GM18498 (cell line): ENCODE results near the gene TMEM52B.
"Not testable (repeated sequence)": the region's sequence is repeated elsewhere in the genome, so short reads cannot be mapped to it uniquely, and the experiment has no call there.

Experiments
- ATAC-seq: cut with Tn5 transposase; IDR thresholded peaks from one replicate; pipeline ENCODE4 v1.9.1; 2021; ENCODE audit warnings: mild to moderate bottlenecking, moderate library complexity; ENCODE audit not compliant: unreplicated experiment

Gene TMEM52B

DNA sequence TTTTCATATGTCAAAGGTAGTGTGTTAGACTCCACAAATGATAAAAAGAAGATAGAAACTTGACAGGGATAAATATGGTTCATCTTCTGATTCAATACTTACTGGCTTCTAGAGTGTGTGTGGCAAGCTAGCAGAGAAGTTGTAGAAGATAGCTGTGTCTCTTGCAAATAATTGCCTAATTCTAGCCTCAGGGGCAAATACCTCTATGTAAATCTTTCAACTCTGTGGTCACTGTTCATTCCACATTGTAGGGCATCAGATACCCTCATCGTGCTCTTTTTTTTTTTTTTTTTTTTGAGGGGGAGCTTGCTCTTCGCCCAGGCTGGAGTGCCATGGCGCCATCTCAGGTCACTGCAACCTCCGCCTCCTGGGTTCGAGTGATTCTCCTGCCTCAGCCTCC, 8.6 kb upstream of the TMEM52B start:
- ATAC-seq = no peak

DNA sequence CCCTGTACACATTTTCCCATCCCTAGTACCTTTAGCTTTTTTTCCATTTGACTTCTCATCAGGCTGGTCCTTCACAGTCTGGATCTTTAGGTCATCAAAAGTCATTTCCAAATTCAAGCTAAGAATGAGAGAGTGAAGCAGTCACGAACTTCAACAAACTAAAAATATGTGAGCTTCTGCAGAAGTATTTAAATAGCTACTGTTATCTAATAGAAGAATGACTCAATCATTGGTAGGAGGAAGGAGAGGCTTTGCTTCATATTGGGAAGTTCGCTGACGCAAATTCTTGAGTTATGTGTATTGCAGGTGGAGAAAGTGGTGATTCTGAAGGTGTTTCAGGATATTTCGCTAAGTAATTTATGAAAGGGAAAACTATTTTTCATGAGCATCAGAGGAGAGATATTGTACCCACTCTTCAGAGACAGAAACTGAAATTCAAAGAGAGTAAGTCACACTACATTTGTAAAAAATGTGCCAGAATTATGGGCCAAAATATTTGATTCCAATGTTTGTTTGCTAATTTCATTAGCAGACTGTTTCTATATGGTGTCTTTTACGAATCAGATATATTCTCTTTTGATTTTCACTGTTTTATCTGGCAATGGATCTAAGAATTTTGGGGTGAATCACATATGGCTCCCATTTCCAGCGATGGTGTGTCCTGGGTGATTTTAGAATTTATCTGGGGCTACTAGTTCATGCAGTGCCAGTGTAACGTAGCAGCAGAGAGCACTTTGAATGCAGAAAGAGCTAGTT, 6.7 kb upstream of the TMEM52B start, which contains the start of gene OLR1:
Gene OLR1 (minus strand): TSS at position 160 of the 756 bp plus-strand sequence. CDS start 55 bp downstream, at position 105.
- ATAC-seq = no peak

DNA sequence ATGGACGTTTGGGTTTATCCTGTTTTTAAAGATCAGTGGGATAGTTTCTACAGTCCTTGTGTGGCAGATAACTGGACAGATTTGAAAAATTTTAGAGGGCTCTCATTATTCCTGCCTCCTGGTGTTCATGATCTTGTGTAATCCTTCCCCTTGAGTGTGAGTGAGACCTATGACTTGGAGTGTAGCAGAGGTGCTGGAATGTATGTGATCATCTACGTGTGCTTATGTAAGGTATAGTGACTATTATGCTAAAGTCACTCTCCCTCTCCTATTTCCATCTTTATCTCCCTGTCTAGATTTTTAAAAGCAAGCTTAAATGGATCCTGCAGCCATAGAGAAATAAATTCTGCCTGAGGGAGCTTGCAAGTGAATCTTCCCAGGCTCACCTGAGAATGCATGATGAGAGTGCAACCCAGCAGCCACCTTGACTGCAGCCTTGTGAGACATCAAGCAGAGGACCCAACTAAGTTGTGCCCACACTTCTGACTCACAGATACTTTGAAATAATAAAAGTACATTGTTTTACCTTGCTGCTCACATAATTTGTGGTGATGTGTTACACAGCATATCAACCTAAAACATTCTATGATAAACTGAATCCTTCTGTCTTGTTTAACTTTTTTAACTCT, 3.7 kb upstream of the TMEM52B start:
- no peak for ATAC-seq

DNA sequence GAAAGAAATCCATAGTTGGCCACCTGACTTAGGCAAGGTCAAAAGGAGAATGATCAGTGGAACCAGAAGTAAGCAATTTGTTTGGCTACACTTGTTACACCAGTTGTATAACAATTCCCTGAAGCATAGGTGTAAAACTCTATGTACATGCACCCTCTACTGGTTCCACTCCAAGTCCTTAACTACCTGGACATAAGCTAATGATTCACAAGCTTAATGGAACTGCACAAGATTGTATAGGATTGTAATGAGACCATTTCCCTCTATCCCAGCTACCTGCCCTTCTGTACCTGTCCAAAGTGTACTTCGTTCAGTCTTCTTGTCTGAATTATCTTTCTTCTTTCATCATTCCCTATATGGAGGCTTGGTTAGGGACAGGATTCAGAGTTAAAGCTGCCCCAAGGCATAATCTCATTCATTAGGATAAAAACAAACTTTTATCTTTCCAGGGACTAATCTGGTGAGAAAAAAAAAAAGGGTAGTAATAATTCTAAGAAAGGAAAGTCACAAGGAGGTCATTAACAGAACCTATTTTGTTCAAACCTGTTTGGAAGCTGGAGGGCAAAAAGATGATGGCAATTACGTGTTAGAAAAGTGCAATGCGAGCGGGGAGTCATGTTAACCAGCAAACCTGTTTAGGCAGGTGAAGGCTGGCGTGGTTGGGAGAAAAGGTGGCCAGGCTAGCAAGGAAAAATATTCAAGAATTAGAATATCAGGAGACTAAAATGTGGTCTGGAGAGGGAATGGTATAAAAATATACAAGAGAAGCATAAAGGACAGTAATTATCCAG, 2.8 kb upstream of the TMEM52B start:
- no peak for ATAC-seq

- no peak for ATAC-seq
Observed at GRCh38 chr12:10179776-10180181, 947 bp downstream of the TMEM52B start.

GRCh38 chr12:10182354-10183049, 3.7 kb downstream of the TMEM52B start:
- no peak for ATAC-seq

GRCh38 chr12:10184261-10184843, 5.5 kb downstream of the TMEM52B start:
- ATAC-seq = no peak

- ATAC-seq = no peak
Observed at GRCh38 chr12:10186299-10186698, 7.5 kb downstream of the TMEM52B start.

DNA sequence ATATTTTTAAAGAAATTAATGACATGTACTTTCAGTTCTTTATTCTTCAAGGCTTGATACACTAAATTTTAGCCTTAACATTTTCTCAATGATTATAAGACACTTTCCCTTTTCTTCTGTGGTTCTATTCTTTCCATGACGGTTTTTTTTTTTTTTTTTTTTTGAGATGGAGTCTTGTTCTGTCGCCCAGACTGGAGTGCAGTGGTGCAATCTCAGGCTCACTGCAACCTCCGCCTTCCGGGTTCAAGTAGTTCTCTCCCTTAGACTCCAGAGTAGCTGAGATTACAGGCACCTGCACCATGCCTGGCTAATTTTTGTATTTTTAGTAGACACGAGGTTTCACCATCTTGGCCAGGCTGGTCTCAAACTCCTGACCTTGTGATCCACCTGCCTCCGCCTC, 8.1 kb downstream of the TMEM52B start:
- ATAC-seq = not testable (repeated sequence)

DNA sequence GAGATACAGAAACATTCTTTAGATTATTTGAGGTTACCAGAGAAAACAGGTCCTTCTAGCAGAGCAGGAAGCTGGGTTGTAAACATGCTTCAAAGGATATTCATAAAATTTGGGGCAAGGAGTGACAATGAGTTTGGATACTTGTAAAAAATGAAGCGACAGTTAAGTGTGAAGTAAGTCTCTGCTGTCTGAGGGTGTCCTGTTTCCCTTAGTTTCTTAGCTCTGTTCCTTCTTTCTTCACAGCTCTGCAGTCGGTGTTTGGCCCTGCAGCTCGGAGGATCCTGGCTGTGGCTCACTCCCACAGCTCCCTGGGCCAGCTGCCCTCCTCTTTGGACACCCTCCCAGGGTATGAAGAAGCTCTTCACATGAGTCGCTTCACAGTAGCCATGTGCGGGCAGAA, 10.8 kb downstream of the TMEM52B start:
- ATAC-seq = no peak

DNA sequence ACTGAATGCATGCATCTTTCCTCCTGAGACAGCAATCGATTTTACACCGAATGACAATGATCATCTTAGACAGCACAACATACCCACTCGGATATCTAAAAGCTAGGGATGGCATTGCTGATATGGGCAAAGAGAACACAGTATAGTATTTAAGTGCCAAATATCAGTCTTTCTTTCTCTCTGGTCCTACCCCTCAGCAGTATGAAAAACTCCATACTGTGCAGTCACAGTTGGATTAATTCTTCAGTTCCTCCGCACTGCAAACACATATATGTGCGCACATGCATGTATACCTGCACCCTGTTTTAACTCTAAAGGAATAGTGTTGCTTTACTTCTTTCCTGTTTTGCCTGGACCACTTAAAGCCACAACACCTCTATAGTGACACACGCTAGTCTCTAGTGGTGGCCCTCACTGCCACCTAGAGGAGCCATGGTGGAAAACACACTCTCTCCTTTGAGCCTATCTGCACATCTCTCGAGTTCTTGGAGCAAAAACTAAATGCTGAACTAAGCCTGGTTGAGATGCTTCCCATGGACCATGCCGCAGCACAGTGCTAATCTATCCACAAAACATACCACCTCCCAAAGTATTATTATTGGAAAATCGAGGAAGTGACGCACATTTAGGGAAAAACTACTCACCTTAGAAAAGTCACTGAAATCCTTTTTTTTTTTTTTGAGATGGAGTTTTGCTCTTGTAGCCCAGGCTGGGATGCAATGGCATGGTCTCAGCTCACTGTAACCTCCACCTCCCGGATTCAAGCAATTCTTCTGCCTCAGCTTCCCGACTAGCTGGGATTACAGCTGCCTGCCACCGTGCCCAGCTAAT, 11.9 kb downstream of the TMEM52B start:
- peak; percentile 95 for ATAC-seq

DNA sequence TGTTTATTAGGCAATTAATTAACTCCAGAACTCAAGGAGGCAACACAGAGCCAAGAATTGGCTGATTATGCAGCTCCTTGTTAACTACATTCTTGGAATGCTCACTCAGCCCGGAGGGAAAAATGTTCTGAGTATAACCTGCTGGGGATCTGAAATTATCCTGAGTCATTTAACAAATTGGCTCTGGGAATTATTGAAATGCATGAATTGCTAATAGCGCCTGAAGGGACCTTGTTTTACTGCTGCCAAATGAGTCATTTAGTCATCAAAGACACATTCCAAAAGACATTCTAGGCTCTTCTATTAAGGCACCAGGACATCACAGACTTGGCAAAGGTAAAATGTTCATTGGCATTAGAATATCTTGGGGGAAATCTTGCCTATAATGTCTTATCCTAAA, 13.0 kb downstream of the TMEM52B start:
- ATAC-seq = no peak

DNA sequence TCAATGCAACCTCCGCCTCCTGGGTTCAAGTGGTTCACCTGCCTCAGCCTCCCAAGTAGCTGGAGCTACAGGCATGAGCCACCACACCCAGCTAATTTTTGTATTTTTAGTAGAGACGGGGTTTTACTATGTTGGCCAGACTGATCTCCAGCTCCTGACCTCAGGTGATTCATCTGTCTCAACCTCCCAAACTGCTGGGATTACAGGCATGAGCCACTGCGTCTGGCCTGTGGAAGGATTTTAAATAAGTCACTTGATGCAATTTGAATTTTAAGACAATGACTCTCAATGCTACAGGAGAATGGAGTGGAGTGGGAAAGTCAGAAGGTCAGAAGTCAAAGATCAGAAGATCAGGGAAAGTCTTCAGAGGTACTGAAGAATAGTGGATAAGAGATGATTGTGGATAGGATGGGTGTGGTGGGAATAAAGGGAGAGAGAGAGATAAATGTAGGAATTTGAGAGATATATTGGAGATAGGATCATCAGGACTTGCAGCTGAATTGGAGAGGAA, 15.4 kb downstream of the TMEM52B start:
- ATAC-seq = no peak

DNA sequence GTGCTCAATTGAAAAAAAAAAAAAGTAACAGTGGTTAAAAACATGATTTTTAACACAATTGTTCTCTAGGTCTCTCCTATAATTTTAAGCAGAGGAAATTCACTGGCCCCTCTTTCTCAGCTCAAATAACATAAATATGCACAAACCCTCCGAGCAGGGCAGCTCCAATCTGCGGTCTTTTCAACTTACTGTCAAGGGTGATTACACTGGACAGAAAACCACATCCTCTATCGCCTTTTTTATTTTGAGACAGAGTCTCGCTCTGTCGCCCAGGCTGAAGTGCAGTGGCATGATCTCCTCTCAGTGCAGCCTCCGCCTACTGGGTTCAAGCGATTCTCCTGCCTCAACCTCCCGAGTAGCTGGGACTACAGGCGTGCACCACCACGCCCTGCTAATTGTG, 17.4 kb downstream of the TMEM52B start:
- peak; percentile 90 for ATAC-seq

DNA sequence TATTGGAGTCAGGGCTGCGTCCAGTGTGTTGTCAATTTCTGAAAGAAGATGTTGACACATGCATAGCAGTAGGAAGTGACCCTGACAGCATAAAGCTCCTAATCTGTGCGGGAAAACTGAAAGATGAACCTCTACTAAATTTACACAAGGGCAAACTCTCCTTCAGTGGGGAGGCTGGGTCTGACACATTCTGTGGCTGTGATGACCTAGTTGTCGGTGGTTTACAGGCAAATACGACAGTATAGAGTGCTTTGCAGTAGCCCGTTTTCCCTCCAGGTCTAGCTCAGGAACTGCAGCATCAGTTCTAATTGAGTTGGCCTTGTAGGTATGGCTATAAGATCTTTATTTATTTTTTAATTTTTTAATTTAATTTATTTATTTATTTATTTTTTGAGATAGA, 19.0 kb downstream of the TMEM52B start:
- no peak for ATAC-seq

GRCh38 chr12:10204495-10204894, 25.7 kb downstream of the TMEM52B start:
- not testable (repeated sequence) for ATAC-seq

- ATAC-seq = no peak
Observed at GRCh38 chr12:10205220-10205807, 26.5 kb downstream of the TMEM52B start.

DNA sequence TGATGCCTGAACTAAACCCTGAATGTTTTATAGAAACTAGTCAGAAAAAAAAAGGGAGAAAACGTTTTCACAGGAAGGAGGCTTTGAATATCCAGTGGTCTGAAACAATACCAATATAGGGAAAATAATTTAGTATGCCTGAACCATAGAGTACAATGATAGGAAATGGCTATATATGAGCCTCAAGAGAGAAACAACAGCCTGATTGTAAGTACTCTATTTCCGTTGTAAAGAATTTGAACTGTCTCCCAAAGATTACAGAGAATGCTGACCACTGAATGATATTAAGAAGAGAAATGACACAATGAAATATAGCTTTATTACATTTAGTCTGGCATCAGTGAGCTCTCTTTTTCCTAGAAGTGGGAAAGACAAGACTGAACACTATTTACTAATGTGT, 28.3 kb downstream of the TMEM52B start:
- no peak for ATAC-seq

- ATAC-seq = no peak
Observed at GRCh38 chr12:10210225-10210624, 31.4 kb downstream of the TMEM52B start.
